Measurements from ENCODE around the gene CELF1. TPM values are rescaled to one million over a fixed set of nuclear protein-coding genes. Genes with fewer than 3 reads are reported as not detected.

The CELF1 gene
- total and polyA plus RNA-seq, 10 of the 15 experiments (the other 5 are each of a cell fraction or from before 2014, with no cell fraction given) = 35.3 to 128 (median 85.7) TPM

DNA sequence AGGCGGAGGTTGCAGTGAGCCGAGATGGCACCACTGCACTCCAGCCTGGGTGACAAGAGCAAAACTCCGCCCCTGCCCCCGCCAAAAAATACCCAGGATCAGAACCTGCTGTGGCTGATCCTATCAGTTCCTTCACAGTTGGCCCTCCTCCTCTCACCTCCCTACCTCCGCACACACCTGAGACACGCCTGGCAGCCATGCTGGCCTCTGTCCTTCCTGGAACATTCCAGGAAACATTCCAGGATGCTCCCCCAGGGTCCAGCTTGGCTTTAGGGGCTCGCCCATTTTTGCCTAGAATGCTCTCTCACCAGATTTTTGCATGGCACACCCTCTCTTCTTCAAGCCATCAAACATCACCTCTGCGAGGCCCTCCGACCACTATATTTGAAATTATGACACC, 106.1 kb downstream of the CELF1 start (continued):
- no peak for TF ChIP-seq CEBPB (IDR thresholded peaks at IDR 0.05; ENCODE audit: borderline replicate concordance in 1 of 2, low read depth in 2 of 2, low read length in 2 of 2)
- no peak for TF ChIP-seq FOXK2 (IDR thresholded peaks at IDR 0.05)
- TF ChIP-seq, protein P1, sequence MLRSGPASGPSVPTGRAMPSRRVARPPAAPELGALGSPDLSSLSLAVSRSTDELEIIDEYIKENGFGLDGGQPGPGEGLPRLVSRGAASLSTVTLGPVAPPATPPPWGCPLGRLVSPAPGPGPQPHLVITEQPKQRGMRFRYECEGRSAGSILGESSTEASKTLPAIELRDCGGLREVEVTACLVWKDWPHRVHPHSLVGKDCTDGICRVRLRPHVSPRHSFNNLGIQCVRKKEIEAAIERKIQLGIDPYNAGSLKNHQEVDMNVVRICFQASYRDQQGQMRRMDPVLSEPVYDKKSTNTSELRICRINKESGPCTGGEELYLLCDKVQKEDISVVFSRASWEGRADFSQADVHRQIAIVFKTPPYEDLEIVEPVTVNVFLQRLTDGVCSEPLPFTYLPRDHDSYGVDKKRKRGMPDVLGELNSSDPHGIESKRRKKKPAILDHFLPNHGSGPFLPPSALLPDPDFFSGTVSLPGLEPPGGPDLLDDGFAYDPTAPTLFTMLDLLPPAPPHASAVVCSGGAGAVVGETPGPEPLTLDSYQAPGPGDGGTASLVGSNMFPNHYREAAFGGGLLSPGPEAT (IDR thresholded peaks at IDR 0.05; ENCODE audit: low read depth) = no peak
- TF ChIP-seq TARDBP (IDR thresholded peaks at IDR 0.05; ENCODE audit: borderline replicate concordance) = no peak
- TF ChIP-seq, protein P2, sequence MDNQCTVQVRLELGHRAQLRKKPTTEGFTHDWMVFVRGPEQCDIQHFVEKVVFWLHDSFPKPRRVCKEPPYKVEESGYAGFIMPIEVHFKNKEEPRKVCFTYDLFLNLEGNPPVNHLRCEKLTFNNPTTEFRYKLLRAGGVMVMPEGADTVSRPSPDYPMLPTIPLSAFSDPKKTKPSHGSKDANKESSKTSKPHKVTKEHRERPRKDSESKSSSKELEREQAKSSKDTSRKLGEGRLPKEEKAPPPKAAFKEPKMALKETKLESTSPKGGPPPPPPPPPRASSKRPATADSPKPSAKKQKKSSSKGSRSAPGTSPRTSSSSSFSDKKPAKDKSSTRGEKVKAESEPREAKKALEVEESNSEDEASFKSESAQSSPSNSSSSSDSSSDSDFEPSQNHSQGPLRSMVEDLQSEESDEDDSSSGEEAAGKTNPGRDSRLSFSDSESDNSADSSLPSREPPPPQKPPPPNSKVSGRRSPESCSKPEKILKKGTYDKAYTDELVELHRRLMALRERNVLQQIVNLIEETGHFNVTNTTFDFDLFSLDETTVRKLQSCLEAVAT (IDR thresholded peaks at IDR 0.05) = no peak
- no peak for TF ChIP-seq GABPA (IDR thresholded peaks at IDR 0.05; ENCODE audit: low read depth)
- TF ChIP-seq HCFC1 (IDR thresholded peaks at IDR 0.05; ENCODE audit: low read length) = no peak
- TF ChIP-seq HDGF (IDR thresholded peaks at IDR 0.05) = no peak
- no peak for TF ChIP-seq YY1 (IDR thresholded peaks at IDR 0.05; ENCODE audit: low read depth, low read length)
- no peak for TF ChIP-seq CBX3 (IDR thresholded peaks at IDR 0.05; ENCODE audit: borderline replicate concordance, low read depth)
- TF ChIP-seq, protein P3, sequence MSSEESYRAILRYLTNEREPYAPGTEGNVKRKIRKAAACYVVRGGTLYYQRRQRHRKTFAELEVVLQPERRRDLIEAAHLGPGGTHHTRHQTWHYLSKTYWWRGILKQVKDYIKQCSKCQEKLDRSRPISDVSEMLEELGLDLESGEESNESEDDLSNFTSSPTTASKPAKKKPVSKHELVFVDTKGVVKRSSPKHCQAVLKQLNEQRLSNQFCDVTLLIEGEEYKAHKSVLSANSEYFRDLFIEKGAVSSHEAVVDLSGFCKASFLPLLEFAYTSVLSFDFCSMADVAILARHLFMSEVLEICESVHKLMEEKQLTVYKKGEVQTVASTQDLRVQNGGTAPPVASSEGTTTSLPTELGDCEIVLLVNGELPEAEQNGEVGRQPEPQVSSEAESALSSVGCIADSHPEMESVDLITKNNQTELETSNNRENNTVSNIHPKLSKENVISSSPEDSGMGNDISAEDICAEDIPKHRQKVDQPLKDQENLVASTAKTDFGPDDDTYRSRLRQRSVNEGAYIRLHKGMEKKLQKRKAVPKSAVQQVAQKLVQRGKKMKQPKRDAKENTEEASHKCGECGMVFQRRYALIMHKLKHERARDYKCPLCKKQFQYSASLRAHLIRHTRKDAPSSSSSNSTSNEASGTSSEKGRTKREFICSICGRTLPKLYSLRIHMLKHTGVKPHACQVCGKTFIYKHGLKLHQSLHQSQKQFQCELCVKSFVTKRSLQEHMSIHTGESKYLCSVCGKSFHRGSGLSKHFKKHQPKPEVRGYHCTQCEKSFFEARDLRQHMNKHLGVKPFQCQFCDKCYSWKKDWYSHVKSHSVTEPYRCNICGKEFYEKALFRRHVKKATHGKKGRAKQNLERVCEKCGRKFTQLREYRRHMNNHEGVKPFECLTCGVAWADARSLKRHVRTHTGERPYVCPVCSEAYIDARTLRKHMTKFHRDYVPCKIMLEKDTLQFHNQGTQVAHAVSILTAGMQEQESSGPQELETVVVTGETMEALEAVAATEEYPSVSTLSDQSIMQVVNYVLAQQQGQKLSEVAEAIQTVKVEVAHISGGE (CRISPR knock-in tag; IDR thresholded peaks at IDR 0.05) = no peak
- TF ChIP-seq MXI1 (IDR thresholded peaks at IDR 0.05; ENCODE audit: low read depth, low read length) = no peak
